ENCODE data around the gene GRAPL. TPM values are rescaled to one million over a fixed set of nuclear protein-coding genes. Genes with fewer than 3 reads are reported as not detected.
"Not testable (repeated sequence)": the region's sequence is repeated elsewhere in the genome, so short reads cannot be mapped to it uniquely, and the experiment has no call there.

Gene GRAPL
- total RNA-seq, 8 experiments from 2014 or later: 0.90 to 5.2 (median 1.4) TPM; not detected in 2

DNA sequence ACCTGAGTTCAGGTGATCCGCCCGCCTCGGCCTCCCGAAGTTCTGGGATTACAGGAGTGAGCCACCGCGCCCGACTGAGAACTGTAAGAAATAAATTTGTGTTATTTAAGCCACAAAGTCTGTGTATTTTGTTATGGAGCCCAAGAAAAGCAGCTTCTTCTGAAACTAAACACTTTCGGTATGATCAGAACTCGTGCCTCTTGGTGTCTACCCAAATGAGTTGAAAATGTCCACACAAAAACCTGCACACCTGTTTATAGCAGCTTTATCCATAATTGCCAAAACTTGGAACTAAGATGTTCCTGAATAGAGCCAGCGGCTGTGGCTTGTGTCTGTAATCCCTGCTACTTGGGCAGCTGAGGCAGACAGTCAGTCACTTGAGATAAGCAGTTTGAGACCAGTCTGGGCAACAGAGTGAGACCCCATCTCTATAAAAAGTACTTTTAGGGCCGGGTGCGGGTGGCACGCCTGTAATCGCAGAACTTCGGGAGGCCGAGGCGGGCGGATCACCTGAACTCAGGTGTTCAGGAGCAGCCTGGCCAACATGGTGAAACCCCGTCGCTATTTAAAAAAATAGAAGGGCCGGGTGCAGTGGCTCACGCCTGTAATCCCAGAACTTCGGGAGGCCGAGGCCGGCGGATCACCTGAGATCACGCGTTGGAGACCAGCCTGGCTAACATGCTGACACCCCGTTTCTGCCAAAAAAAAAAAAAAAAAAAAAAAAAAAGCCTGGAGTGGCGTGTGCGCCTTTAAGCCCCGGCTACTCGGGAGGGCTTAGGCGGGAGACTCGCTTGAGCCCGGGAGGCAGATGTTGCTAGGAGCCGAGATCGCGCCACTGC, 61.7 kb downstream of the GRAPL start:
- in situ Hi-C loops (cut with MboI; ENCODE audit: low pct_unique_long_range_greater_than_20kb in 2 of 9, low sequenced_read_pairs in 9 of 9, unreplicated experiment in 9 of 9); H3K4me3 ChIP-seq; H3K4me1 ChIP-seq (replicated peaks in 1 of 2); H3K27ac ChIP-seq: not testable (repeated sequence)
- no CpG with 5 or more reads among the region's 39 CpGs for WGBS, 10 experiments
- peak; percentile 81 to 91 (median 89) for ATAC-seq (replicated peaks in 6 of 8)

DNA sequence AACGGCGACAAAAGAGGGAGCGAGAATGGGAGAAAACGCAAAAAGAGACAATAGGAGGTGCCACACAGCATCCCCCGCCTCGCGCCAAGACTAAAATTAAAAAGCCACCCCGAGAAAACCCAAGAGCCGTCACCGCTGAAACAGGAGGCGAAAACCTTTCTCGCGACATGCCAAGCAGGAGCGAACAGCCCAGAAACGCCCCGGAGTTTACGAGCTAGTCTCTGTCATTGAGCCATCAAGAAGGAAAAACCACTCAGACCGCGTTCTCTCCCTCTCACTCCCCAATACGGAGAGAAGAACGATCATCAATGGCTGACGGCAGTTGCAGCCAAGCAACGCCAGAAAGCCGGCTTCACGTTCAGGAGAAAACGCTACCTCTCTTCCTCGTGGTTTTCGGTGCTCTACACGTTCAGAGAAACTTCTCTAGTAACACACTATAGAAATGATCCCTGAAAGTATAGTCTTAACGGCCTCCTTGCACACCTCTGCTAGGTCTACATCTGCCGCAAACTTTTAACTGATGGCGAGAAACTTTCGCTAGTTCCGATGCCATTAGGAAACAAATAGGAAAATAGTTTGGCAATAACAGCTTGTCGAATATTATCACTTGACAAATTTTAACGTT, 62.5 kb downstream of the GRAPL start:
- H3K4me3 ChIP-seq; in situ Hi-C loops (cut with MboI; ENCODE audit: low pct_unique_long_range_greater_than_20kb in 2 of 9, low sequenced_read_pairs in 9 of 9, unreplicated experiment in 9 of 9); H3K4me1 ChIP-seq (replicated peaks in 1 of 2); ATAC-seq (replicated peaks in 6 of 8); H3K27ac ChIP-seq: not testable (repeated sequence)
- WGBS, 10 experiments: no CpG with 5 or more reads among the region's 36 CpGs

DNA sequence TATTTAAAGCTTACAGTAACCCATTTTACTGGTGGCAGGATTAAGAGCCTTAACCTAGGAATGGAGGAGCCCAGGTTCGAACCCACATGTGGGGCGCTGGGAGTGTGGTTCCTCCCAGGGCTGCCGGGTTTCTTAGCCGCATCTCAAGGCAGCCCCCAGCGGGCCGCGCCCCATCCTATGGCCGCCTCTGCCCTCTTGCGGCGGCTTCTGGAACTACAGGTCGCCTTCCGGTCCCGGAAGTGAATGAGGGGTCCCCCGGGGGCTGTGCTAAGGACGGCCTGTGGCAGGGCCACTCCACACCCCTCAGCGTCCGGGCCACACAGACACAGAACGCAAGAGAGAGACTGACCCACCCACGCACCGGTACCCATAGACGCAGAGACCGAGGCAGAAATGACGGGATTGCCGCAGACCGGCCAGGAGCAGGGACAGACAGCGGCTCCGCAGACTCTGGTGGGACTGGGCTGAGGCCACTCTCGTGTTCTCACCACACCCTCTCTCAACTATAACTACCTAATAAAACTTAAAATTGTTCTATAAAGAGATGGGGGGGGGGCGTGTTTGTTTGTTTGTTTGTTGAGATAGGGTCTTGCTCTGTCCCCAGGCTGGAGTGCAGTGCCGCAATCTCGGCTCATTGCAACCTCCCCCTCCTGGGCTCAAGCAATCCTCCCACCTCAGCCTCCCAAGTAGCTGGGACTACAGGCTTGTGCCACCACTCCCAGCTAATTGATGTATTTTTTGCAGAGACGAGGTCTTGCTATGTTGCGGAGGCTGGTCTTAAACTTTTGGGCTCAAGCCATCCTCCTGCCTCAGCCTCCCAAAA, 69.2 kb downstream of the GRAPL start:
- peak; percentile 96 to 98 (median 98) for ATAC-seq (replicated peaks in 6 of 8)
- no CpG with 5 or more reads among the region's 33 CpGs for WGBS, 10 experiments
- H3K4me1 ChIP-seq (replicated peaks in 1 of 2); in situ Hi-C loops (cut with MboI; ENCODE audit: low pct_unique_long_range_greater_than_20kb in 2 of 9, low sequenced_read_pairs in 9 of 9, unreplicated experiment in 9 of 9); H3K27ac ChIP-seq; H3K4me3 ChIP-seq: not testable (repeated sequence)

DNA sequence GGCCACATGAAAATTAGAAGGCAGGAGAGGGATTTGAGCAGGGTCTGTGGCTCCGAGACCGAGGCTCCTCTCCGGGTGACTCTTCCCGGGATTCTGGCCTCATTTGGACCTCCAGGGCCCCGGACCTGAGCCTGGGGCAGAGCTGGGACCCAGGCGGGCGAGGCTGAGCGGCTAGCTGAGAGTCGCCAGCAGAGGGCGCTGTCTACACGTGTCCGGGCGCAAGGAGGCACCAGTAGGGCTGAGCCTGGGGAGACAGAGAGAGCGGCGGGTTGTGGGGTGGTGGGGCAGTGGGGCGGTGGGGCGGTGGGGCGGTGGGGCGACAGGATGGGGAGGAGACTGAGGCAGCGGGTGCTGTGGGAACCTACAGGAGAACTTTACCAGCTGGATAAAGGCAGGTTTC, 75.1 kb downstream of the GRAPL start:
- in situ Hi-C loops (cut with MboI; ENCODE audit: low pct_unique_long_range_greater_than_20kb in 2 of 9, low sequenced_read_pairs in 9 of 9, unreplicated experiment in 9 of 9); H3K4me1 ChIP-seq (replicated peaks in 1 of 2); H3K27ac ChIP-seq; H3K4me3 ChIP-seq: not testable (repeated sequence)
- no CpG with 5 or more reads among the region's 20 CpGs for WGBS, 10 experiments
- peak; percentile 93 to 100 (median 98) for ATAC-seq (replicated peaks in 6 of 8)

DNA sequence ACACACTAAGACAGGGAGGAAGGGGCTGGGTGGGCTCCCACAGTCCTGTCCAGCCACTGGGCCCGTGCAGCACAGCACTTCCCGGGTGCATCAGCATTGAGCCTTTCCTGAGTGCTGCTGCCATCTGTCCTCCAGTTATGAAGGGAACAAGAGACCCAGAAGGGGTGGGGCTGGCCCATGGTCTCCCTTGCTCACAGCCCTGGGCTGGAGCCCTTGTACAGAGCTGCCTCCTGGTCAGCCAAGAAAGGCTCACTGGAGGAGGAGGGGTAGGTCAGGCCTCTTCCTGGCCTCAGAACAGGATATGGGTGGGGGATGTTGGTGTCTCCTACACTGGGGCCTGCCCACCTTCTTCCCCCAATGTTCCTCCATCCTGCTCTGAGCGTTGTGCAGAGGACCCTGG, 76.0 kb downstream of the GRAPL start:
- in situ Hi-C loops (cut with MboI; ENCODE audit: low pct_unique_long_range_greater_than_20kb in 2 of 9, low sequenced_read_pairs in 9 of 9, unreplicated experiment in 9 of 9); H3K4me3 ChIP-seq; H3K4me1 ChIP-seq (replicated peaks in 1 of 2); H3K27ac ChIP-seq: not testable (repeated sequence)
- no CpG with 5 or more reads among the region's 3 CpGs for WGBS, 10 experiments
- peak; percentile 9 to 72 (median 58) for ATAC-seq (replicated peaks in 6 of 8)

Other genes with a start within 250 kb of the GRAPL start
- under 1 TPM in 5 of 8 experiments, not detected in 3; 0.09 to 0.76 (median 0.45) TPM for gene SLC5A10, start 175.4 kb upstream of the GRAPL start, total RNA-seq
- 1 to 10 TPM in 5 of 8 experiments, under 1 TPM in 3; 0.37 to 5.9 (median 2.0) TPM for gene FAM83G, start 122.8 kb upstream of the GRAPL start, total RNA-seq
- 1 to 10 TPM in 1 of 8 experiments, under 1 TPM in 6, not detected in 1; 0.33 to 1.5 (median 0.50) TPM for gene GRAP, start 80.6 kb upstream of the GRAPL start, total RNA-seq
- 10 to 100 TPM; 18.0 to 32.3 (median 20.7) TPM for gene EPN2, start 109.8 kb downstream of the GRAPL start, total RNA-seq
- 10 to 100 TPM; 22.5 to 48.1 (median 36.5) TPM for gene B9D1, start 235.1 kb downstream of the GRAPL start, total RNA-seq

Data from motor neuron (in vitro differentiated cells).